ENCODE results near the gene ALOX12B. TPM values are rescaled to one million over a fixed set of nuclear protein-coding genes. Genes with fewer than 3 reads are reported as not detected.
"Not testable (repeated sequence)": the region's sequence is repeated elsewhere in the genome, so short reads cannot be mapped to it uniquely, and the experiment has no call there.

ALOX12B gene
- total RNA-seq, 1 donor: 1.1 TPM

GRCh38 chr17:8119581-8120519 is 32.3 kb upstream of the ALOX12B start:
- DNase-seq (ENCODE audit: low read depth in 2 of 3, low spot score in 2 of 3): peak; percentile 83 to 98 (median 89)

GRCh38 chr17:8118769-8119580 is 31.5 kb upstream of the ALOX12B start:
- DNase-seq (ENCODE audit: low read depth in 2 of 3, low spot score in 2 of 3): peak; percentile 72 to 91 (median 83)

DNA sequence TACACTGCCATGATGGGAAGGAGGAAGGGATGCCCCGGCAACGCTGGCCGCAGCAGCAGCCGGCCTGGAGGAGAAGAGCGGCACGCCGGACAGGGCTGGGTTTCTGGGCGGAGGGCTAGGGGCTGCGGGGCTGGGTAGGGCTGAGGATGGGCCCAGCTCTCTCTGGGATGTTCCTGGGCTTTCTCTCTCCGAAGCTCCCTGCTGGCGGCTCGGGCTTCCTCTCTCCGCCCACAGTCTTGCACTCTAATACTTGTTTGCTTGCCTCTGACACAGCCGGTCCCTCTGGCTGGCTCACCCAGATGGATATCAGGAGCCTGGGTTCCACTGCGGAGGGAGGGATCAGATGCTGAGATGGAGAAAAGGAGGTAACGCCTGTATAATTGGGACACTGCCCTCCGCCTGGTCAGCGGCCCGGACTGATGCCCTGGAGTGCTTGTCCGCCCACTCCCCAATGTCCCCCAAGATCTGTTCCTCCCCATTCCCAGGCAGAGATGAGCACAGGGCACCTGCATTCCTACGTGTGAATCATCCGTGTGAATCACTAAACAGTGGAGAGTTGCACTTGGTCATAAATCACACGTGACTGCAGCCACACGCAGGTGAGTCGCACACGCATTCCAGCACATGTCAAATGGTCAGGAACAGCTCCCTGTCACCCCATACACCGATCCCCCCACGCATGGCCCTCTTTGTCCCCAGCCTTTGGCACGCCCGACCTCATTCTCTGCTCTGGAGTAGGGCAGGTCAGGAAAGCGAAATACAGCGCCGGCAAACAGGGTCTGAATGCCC is 30.7 kb upstream of the ALOX12B start, which contains the start of gene ALOXE3:
ALOXE3 (minus strand) TSS at position 535 of the 789 bp plus-strand sequence; CDS start at position 11, 524 bp downstream.
- DNase-seq (ENCODE audit: low read depth in 2 of 3, low spot score in 2 of 3): no peak

DNA sequence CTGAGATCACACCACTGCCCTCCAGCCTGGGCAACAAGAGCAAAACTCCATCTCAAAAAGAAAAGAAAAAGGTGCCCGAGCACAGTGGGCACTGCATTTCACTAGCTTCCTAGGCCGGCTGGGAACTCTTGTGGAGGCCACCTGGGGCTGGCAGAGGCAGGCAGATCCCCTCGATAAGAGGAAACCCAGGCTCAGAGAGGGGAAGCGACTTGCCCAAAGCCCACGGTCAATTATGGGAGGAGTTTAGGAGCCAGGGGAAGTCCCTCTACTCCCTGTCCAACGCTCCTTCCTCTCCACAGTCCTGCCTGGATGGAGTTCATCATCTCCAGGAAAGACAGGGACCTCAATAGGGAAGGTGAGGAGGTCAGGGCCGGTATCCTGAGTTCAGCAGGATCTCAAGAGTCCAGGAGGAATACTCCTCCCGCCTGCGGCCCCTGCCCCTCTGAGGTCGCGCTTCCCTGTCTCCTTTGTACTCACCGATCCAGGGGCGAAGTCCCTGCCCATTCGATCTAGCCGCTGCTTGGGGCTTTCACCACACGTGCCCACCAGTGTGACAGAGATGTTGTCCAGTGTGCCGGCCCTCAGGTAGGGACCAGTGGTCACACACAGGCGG is 30.0 kb upstream of the ALOX12B start:
- no peak for DNase-seq (ENCODE audit: low read depth in 2 of 3, low spot score in 2 of 3)

- DNase-seq (ENCODE audit: low read depth in 2 of 3, low spot score in 2 of 3): no peak
These were observed 29.3 kb upstream of the ALOX12B start for GRCh38 chr17:8116776-8117175.

DNA sequence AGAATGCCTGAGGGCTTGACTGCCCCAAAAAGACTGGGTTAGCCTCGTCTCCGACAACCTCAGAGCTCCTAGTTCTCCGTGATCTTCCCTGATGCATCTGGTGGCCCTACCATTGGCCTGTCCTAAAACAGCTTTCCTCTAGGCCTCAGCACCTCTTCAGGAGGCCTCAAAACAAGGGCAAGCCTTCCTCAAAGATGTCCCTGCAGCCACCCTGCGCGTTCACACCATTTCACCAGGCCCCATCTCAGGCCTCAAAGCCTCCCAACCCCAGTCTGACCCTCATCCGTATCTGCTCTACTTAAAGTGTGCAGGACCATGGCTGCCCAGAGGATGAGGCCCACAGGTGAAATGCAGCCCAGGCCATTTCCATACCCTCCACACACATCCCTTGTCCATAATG is 23.4 kb upstream of the ALOX12B start:
- no peak for DNase-seq (ENCODE audit: low read depth in 2 of 3, low spot score in 2 of 3)

DNA sequence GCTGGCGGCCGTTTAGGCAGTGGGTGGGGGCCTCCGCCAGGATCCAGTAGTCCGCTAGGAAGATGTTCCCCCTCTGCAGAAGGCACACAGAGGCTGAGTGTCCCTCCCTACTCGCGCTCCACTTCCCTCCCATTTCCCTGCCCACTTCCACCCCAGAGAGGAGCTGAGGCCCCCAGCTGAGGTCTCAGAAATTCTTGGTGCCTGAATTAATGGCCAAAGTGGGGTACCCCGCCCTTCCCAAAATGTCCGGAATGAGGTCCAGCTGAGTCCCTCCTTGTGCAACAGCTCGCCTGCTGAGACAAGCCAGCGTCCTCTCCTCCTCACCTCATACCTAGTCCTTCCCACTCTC is 22.9 kb upstream of the ALOX12B start:
- no peak for DNase-seq (ENCODE audit: low read depth in 2 of 3, low spot score in 2 of 3)

DNA sequence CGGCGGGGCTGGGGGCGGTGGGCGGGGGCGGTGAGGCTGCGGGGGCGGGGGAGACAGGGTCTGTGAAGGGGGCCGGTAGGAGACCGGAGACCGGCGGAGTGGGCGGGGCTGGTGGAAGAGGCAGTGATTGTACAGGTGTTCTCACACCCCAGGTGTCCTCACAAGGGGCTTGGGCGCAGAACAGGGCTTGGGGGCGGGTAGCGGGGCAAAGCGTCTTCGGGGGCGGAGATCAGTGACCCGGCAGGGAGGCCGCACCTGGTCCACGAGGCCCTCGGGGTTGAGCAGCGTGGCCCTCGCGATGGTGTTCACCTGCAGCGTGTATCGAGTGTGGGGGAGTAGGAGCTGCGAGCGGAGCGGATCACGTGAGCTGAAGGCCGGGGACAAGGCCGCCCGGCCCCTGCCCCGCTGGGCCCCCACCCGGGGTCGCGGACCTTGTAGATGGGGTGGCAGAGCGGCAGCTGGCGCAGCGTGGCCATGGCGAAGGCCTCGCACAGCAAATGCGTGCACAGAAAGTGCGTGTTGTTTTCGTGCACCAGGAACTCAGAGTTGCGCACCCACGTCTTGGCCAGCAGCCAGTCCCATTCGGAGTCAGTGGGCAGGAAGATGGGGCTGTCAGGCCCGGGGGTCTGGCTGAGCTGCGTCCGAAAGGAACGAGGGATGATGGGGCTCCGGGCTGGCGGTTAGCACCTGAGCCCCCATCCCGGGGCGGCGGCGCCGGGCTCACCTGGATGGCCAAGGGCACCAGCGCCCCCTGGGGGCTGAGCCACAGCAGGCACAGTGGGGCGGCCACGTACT is 22.3 kb upstream of the ALOX12B start:
- DNase-seq (ENCODE audit: low read depth in 2 of 3, low spot score in 2 of 3): peak in 2 of 3 donors; percentile 71 to 77

DNA sequence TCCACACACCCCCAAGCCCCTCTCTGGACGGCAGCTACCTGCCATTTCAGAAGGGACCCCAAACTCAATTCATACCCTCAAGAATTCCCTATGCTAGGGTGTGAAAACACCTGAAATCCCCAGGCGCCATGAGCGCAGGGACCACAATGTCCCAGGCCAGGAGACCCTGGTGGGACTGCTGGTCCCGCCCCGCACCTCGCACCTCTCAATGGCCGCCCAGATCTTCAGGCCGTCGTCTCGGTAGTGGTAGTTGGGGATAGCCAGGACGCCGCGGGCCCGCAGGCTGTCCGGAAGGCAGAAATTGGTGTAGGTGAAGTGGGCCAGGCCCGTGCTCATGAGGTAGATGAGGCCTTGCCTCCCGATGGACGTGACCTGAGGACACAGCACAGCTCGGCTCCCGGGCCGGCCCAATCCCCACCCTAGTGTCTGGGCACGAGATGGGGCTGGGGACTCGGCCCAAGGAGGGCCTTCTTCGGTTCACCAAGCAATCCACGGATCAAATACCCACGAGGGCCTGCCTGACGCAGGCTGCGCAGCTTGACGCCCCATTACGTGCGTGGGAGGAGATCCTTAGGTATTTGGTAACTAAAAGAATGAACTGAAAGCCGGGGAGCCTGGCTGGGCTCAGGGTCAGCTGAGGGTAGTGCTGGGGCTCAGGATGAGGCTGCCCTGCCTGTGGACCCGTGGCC is 21.6 kb upstream of the ALOX12B start:
- no peak for DNase-seq (ENCODE audit: low read depth in 2 of 3, low spot score in 2 of 3)

DNA sequence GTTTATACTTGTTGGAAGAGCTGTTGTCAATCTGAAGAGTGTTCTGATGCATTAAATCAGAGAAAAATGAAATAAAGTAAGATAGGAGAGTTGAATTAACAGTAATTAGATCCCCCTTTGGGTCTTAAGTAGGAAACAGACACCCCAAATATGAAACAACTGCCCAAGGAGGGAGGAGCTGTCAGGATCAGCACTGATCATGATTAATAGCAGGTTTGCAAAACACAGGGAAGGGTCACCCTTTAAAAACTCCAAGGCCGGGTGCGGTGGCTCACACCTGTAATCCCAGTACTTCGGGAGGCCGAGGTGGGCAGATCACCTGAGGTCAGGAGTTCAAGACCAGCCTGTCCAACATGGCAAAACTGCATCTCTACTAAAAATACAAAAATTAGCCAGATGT is 19.5 kb upstream of the ALOX12B start:
- not testable (repeated sequence) for DNase-seq (ENCODE audit: low read depth in 2 of 3, low spot score in 2 of 3)

GRCh38 chr17:8105957-8106398 is 18.5 kb upstream of the ALOX12B start:
- DNase-seq (ENCODE audit: low read depth in 2 of 3, low spot score in 2 of 3): no peak

- DNase-seq (ENCODE audit: low read depth in 2 of 3, low spot score in 2 of 3): no peak
These were observed 17.4 kb upstream of the ALOX12B start for GRCh38 chr17:8104911-8105310.

- no peak for DNase-seq (ENCODE audit: low read depth in 2 of 3, low spot score in 2 of 3)
These were observed 16.0 kb upstream of the ALOX12B start for GRCh38 chr17:8103549-8103948.

GRCh38 chr17:8101721-8102120 is 14.2 kb upstream of the ALOX12B start:
- no peak for DNase-seq (ENCODE audit: low read depth in 2 of 3, low spot score in 2 of 3)

DNA sequence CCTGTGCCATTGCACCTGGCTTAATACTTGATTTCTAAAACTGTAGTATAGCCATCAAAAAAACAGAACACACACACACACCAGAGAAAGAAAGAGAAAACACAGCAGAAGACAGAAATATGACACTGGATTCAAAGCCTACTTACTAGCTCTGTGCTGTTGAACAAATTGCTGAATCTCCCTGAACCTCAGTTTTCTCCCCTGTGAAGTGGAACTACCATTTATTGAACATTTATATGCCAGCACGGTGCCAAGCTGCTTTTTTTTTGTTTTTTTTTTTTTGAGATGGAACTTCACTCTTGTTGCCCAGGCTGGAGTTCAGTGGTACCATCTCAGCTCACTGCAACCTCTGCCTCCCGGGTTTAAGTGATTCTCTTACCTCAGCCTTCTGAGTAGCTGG is 13.2 kb upstream of the ALOX12B start:
- DNase-seq (ENCODE audit: low read depth in 2 of 3, low spot score in 2 of 3): no peak

- peak in 1 of 3 donors; percentile 23 for DNase-seq (ENCODE audit: low read depth in 2 of 3, low spot score in 2 of 3)
These were observed 12.6 kb upstream of the ALOX12B start for GRCh38 chr17:8100111-8100510.

DNA sequence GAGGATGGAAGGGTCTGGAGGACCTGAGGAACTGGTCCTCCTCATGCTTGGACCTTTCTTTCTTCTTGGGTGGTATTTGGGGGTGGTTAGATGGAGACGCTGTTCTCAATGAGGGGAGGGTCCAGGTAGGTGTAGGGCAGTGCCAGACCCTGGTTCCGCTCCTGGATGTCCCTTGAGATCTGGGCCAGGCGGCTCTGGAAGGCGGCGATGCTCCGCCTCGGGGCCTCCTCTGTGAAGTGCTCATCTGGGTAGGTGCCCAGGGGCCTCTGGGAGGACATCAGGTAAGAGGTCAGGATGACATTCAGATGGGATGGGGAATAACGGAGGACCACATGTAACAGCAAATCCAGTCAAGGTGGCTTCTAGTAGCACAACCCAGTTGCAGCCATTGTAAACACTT is 9.0 kb upstream of the ALOX12B start:
- no peak for DNase-seq (ENCODE audit: low read depth in 2 of 3, low spot score in 2 of 3)

- no peak for DNase-seq (ENCODE audit: low read depth in 2 of 3, low spot score in 2 of 3)
These were observed 7.8 kb upstream of the ALOX12B start for GRCh38 chr17:8095361-8095760.
